Naive thymus-derived CD4-positive, alpha-beta T cell (primary cell): ENCODE results near the gene HTT. TPM values are rescaled to one million over a fixed set of nuclear protein-coding genes. Genes with fewer than 3 reads are reported as not detected.

ENCODE experiments used
- ATAC-seq: fragments of 150-1000 bp; cut with Tn5 transposase; 2 replicates; pipeline ENCODE4 v1.10.0; 2021; ENCODE audit warnings: mild to moderate bottlenecking, moderate library complexity
- CTCF ChIA-PET: fragments of 350-600 bp; sonication (Branson Sonifier 250); formaldehyde crosslinking; loops from one replicate; lab custom pipeline; 2021; ENCODE audit warnings: antibody characterized with exemption; lab: Charles Lee
- POLR2A ChIA-PET: fragments of 350-600 bp; sonication (Branson Sonifier 250); formaldehyde crosslinking; loops from one replicate; lab custom pipeline; 2021; ENCODE audit warnings: antibody characterized with exemption, inconsistent platforms; lab: Charles Lee
- DNase-seq, 9 donors: peaks; one replicate each; pipeline versions ENCODE4 v3.0.0 to v3.0.0-alpha.2; 2020 to 2022; ENCODE audit warnings: mixed read lengths in 1 of 9
- H3K27ac ChIP-seq: one replicate; pipeline ENCODE4 v1.7.0; 2013; ENCODE audit warnings: mild to moderate bottlenecking, low read depth, low read length, moderate library complexity
- H3K27me3 ChIP-seq, 2 donors: one replicate each; pipeline ENCODE4 v1.7.0; 2013; ENCODE audit warnings: low read length in 2 of 2, mild to moderate bottlenecking in 2 of 2, moderate library complexity in 2 of 2; ENCODE audit not compliant: control insufficient read depth in 2 of 2, insufficient read depth in 2 of 2
- H3K36me3 ChIP-seq, 3 experiments: 1 replicate in 2 of 3; 2 replicates in 1 of 3; pipeline ENCODE4 v1.7.0; 2013; ENCODE audit warnings: low read length in 3 of 3, mild to moderate bottlenecking in 3 of 3, moderate library complexity in 1 of 3; ENCODE audit not compliant: insufficient read depth in 3 of 3, control insufficient read depth in 2 of 3
- H3K4me1 ChIP-seq, 2 donors: one replicate each; pipeline ENCODE4 v1.7.0; 2013; ENCODE audit warnings: low read length in 2 of 2, mild to moderate bottlenecking in 2 of 2, moderate library complexity in 1 of 2; ENCODE audit not compliant: control insufficient read depth in 2 of 2, insufficient read depth in 2 of 2
- H3K4me3 ChIP-seq: 2 replicates; pipeline ENCODE4 v1.7.0; 2013; ENCODE audit warnings: mild to moderate bottlenecking, low read length
- H3K9me3 ChIP-seq, 3 experiments: 1 replicate in 2 of 3; 2 replicates in 1 of 3; pipeline ENCODE4 v1.7.0; 2013; ENCODE audit warnings: low read length in 3 of 3; ENCODE audit not compliant: control insufficient read depth in 2 of 3
- H3K27ac Mint-ChIP-seq, 9 donors: one replicate each; pipeline ENCODE4 v1.8.0; 2020 to 2022; ENCODE audit warnings: mixed read lengths in 9 of 9, mild to moderate bottlenecking in 8 of 9, moderate library complexity in 5 of 9, inconsistent platforms in 2 of 9
- H3K27me3 Mint-ChIP-seq, 5 donors: one replicate each; pipeline ENCODE4 v1.8.0; 2021 to 2022; ENCODE audit warnings: mixed read lengths in 5 of 5, mild to moderate bottlenecking in 1 of 5
- H3K36me3 Mint-ChIP-seq, 5 donors: one replicate each; pipeline ENCODE4 v1.8.0; 2020 to 2022; ENCODE audit warnings: mixed read lengths in 5 of 5, mild to moderate bottlenecking in 3 of 5, inconsistent platforms in 1 of 5
- H3K4me1 Mint-ChIP-seq, 7 donors: one replicate each; pipeline ENCODE4 v1.8.0; 2020 to 2022; ENCODE audit warnings: mixed read lengths in 7 of 7, mild to moderate bottlenecking in 3 of 7, inconsistent platforms in 1 of 7
- H3K4me3 Mint-ChIP-seq, 10 donors: one replicate each; pipeline ENCODE4 v1.8.0; 2020 to 2022; ENCODE audit warnings: mild to moderate bottlenecking in 10 of 10, mixed read lengths in 10 of 10, moderate library complexity in 6 of 10, inconsistent platforms in 2 of 10
- H3K9me3 Mint-ChIP-seq, 11 donors: one replicate each; pipeline ENCODE4 v1.8.0; 2020 to 2022; ENCODE audit warnings: mixed read lengths in 11 of 11, mild to moderate bottlenecking in 4 of 11, inconsistent platforms in 1 of 11, moderate library complexity in 1 of 11
- intact Hi-C, 2 donors: fragments of 100-400 bp; cut with micrococcal nuclease; formaldehyde crosslinking; loops; one replicate each; pipeline ENCODE4 v1.15.1; 2023
- polyA plus RNA-seq, 2 donors: library from polyadenylated mRNA; unstranded; fragments of 300-500 nt; fragmentation: Illumina TruSeq; gene quantifications; one replicate each; pipeline ENCODE4 v1.2.3, GENCODE V29; 2021
- total RNA-seq, 6 experiments: library from RNA in 5 of 6; stranded (reverse) in 5 of 6; gene quantifications; 1 replicate in 5 of 6; 2 replicates in 1 of 6; pipeline ENCODE4 v1.2.3 and lab custom pipeline; 2021 to 2026

Gene HTT
- total and polyA plus RNA-seq, 7 experiments from 2014 or later = 2.4 to 115 (median 71.6) TPM

GRCh38 chr4:3286335-3287175 is 212.1 kb downstream of the HTT start:
- CTCF ChIA-PET = no interaction called here
- Histone ChIP-seq H3K4me3 (no peak overlapping the region), H3K4me1 (peaks cover 2 to 9% of the 10 kb centered on the region in 2 donors), H3K9me3 (no peaks in the 10 kb centered on the region), H3K36me3 (no peaks in the 10 kb centered on the region), H3K27ac (no peak overlapping the region), H3K27me3 (no peaks in the 10 kb centered on the region)
- ATAC-seq (no peak), DNase-seq (no peak)
- Mint-ChIP-seq H3K9me3 (peaks cover 2 to 12% (median 6%) of the 10 kb centered on the region in 11 donors), H3K36me3 (peaks cover 0 to 15% (median 3%) of the 10 kb centered on the region in 5 donors), H3K4me1 (peaks cover 2 to 17% (median 4%) of the 10 kb centered on the region in 7 donors), H3K27ac (no peak overlapping the region), H3K27me3 (peaks cover 6 to 44% (median 24%) of the 10 kb centered on the region in 5 donors), H3K4me3 (no peak overlapping the region)
- POLR2A ChIA-PET = no interaction called here
- intact Hi-C loops = no loop called here

- POLR2A ChIA-PET = no interaction called here
- Histone ChIP-seq H3K27me3 (no peaks in the 10 kb centered on the region), H3K36me3 (peaks cover 0 to 3% (median 0%) of the 10 kb centered on the region in 3 experiments), H3K27ac (no peak overlapping the region), H3K4me1 (peaks cover 5 to 15% of the 10 kb centered on the region in 2 donors), H3K4me3 (no peak overlapping the region), H3K9me3 (no peaks in the 10 kb centered on the region)
- ATAC-seq (no peak), DNase-seq (no peak)
- Mint-ChIP-seq H3K27ac (no peak overlapping the region), H3K4me3 (no peak overlapping the region), H3K27me3 (peaks cover 6 to 45% (median 20%) of the 10 kb centered on the region in 5 donors), H3K4me1 (peaks cover 6 to 21% (median 8%) of the 10 kb centered on the region in 7 donors), H3K9me3 (peaks cover 0 to 7% (median 2%) of the 10 kb centered on the region in 11 donors), H3K36me3 (peaks cover 0 to 10% (median 0%) of the 10 kb centered on the region in 5 donors)
- CTCF ChIA-PET = no interaction called here
- intact Hi-C loops = no loop called here
These were observed 212.9 kb downstream of the HTT start for GRCh38 chr4:3287271-3287971.

- Histone ChIP-seq H3K4me1 (peaks cover 5 to 15% of the 10 kb centered on the region in 2 donors), H3K27me3 (no peaks in the 10 kb centered on the region), H3K36me3 (peaks cover 0 to 5% (median 0%) of the 10 kb centered on the region in 3 experiments), H3K27ac (no peak overlapping the region), H3K4me3 (no peak overlapping the region), H3K9me3 (no peaks in the 10 kb centered on the region)
- POLR2A ChIA-PET = no interaction called here
- H3K36me3 Mint-ChIP-seq = peaks cover 0 to 4% (median 0%) of the 10 kb centered on the region in 5 donors
- peaks cover 6 to 21% (median 8%) of the 10 kb centered on the region in 7 donors for H3K4me1 Mint-ChIP-seq
- H3K4me3 Mint-ChIP-seq = no peak overlapping the region
- H3K27ac Mint-ChIP-seq = no peak overlapping the region
- peaks cover 6 to 45% (median 20%) of the 10 kb centered on the region in 5 donors for H3K27me3 Mint-ChIP-seq
- DNase-seq = no peak
- intact Hi-C loops = no loop called here
- ATAC-seq = no peak
- CTCF ChIA-PET = interaction anchor here (1.6 kb wide), 1 partner anchor 16 kb away, joined by 3 read pairs; no protein-coding TSS in a partner anchor
- H3K9me3 Mint-ChIP-seq = peaks cover 0 to 2% (median 0%) of the 10 kb centered on the region in 11 donors
These were observed 213.6 kb downstream of the HTT start for GRCh38 chr4:3287972-3288570.

GRCh38 chr4:3288571-3289094 is 214.2 kb downstream of the HTT start:
- CTCF ChIA-PET = interaction anchor here (1.6 kb wide), 1 partner anchor 17 kb away, joined by 3 read pairs; no protein-coding TSS in a partner anchor

GRCh38 chr4:3290476-3290875 is 216.0 kb downstream of the HTT start:
- DNase-seq (peak in 1 of 9 donors; percentile 17), ATAC-seq (no peak)
- peaks cover 6 to 60% (median 14%) of the 10 kb centered on the region in 5 donors for H3K27me3 Mint-ChIP-seq

More at GRCh38 chr4:3288571-3289094, 214.2 kb downstream of the HTT start:
- POLR2A ChIA-PET = interaction anchor here (0.8 kb wide), 1 partner anchor 87 kb away, joined by 4 read pairs; no protein-coding TSS in a partner anchor
- H3K4me3 Mint-ChIP-seq = no peak overlapping the region
- peaks cover 6 to 48% (median 20%) of the 10 kb centered on the region in 5 donors for H3K27me3 Mint-ChIP-seq
- peaks cover 0 to 5% (median 0%) of the 10 kb centered on the region in 3 experiments for H3K36me3 ChIP-seq
- H3K4me1 Mint-ChIP-seq = peaks cover 9 to 24% (median 12%) of the 10 kb centered on the region in 7 donors
- H3K9me3 Mint-ChIP-seq = no peaks in the 10 kb centered on the region
- H3K4me1 ChIP-seq = peaks cover 5 to 15% of the 10 kb centered on the region in 2 donors
- DNase-seq (no peak), ATAC-seq (no peak)
- H3K4me3 ChIP-seq = no peak overlapping the region
- H3K27ac ChIP-seq = no peak overlapping the region
- H3K36me3 Mint-ChIP-seq = no peaks in the 10 kb centered on the region
- no peaks in the 10 kb centered on the region for H3K9me3 ChIP-seq
- no peak overlapping the region for H3K27ac Mint-ChIP-seq
- H3K27me3 ChIP-seq = no peaks in the 10 kb centered on the region
- intact Hi-C loops = no loop called here

More at GRCh38 chr4:3290476-3290875, 216.0 kb downstream of the HTT start:
- peaks cover 0 to 5% (median 0%) of the 10 kb centered on the region in 3 experiments for H3K36me3 ChIP-seq
- no peak overlapping the region for H3K27ac Mint-ChIP-seq
- H3K4me3 Mint-ChIP-seq = peak overlapping the region in 8 of 10 donors; percentile 2 to 96 (median 38)
- H3K4me3 ChIP-seq = no peak overlapping the region
- H3K4me1 ChIP-seq = peaks cover 5 to 15% of the 10 kb centered on the region in 2 donors
- POLR2A ChIA-PET = no interaction called here
- no peaks in the 10 kb centered on the region for H3K9me3 ChIP-seq
- H3K27ac ChIP-seq = no peak overlapping the region
- H3K27me3 ChIP-seq = no peaks in the 10 kb centered on the region
- no peaks in the 10 kb centered on the region for H3K9me3 Mint-ChIP-seq
- H3K4me1 Mint-ChIP-seq = peaks cover 12 to 36% (median 22%) of the 10 kb centered on the region in 7 donors
- no peaks in the 10 kb centered on the region for H3K36me3 Mint-ChIP-seq
- intact Hi-C loops = loop anchor here (5.0 kb wide), 3 partner anchors 88 to 667 kb away; partner anchors contain the start of genes GRK4 (in 2 of the 2) and NOP14 (in 2 of the 2)
- CTCF ChIA-PET = interaction anchor here (0.6 kb wide), 1 partner anchor 151 kb away, joined by 3 read pairs; the partner anchor contains the start of gene HGFAC
